Activated CD4-positive, alpha-beta T cell treated with anti-CD3 and anti-CD28 coated beads, Interleukin-2, amount 50 U/mL, for 48 hours (primary cell): ENCODE data around the gene SEC23IP.

Experiments
- DNase-seq, 2 experiments: peaks; one replicate each; pipeline ENCODE4 v3.0.0-alpha.2; 2020

SEC23IP gene

GRCh38 chr10:119942973-119943372 is 50.4 kb downstream of the SEC23IP start:
- no peak for DNase-seq

GRCh38 chr10:119945805-119946204 is 53.3 kb downstream of the SEC23IP start:
- no peak for DNase-seq

- DNase-seq: no peak
These were observed 54.8 kb downstream of the SEC23IP start for GRCh38 chr10:119947300-119947699.

- no peak for DNase-seq
These were observed 64.9 kb downstream of the SEC23IP start for GRCh38 chr10:119957451-119957850.

- no peak for DNase-seq
These were observed 70.3 kb downstream of the SEC23IP start for GRCh38 chr10:119962837-119963236.

GRCh38 chr10:119967066-119967465 is 74.5 kb downstream of the SEC23IP start:
- DNase-seq: no peak

- no peak for DNase-seq
These were observed 77.1 kb downstream of the SEC23IP start for GRCh38 chr10:119969609-119970008.

- no peak for DNase-seq
These were observed 77.6 kb downstream of the SEC23IP start for GRCh38 chr10:119970107-119970506.

GRCh38 chr10:119970963-119971362 is 78.4 kb downstream of the SEC23IP start:
- DNase-seq: no peak

GRCh38 chr10:119973281-119973680 is 80.8 kb downstream of the SEC23IP start:
- no peak for DNase-seq

- no peak for DNase-seq
These were observed 83.9 kb downstream of the SEC23IP start for GRCh38 chr10:119976421-119976820.

GRCh38 chr10:119980956-119981750 is 88.6 kb downstream of the SEC23IP start:
- DNase-seq: no peak

- DNase-seq: no peak
These were observed 89.3 kb downstream of the SEC23IP start for GRCh38 chr10:119981826-119982225.

- no peak for DNase-seq
These were observed 95.8 kb downstream of the SEC23IP start for GRCh38 chr10:119988333-119988732.

GRCh38 chr10:119989966-119990365 is 97.4 kb downstream of the SEC23IP start:
- no peak for DNase-seq

GRCh38 chr10:119991066-119991465 is 98.5 kb downstream of the SEC23IP start:
- DNase-seq: no peak

- DNase-seq: no peak
These were observed 99.3 kb downstream of the SEC23IP start for GRCh38 chr10:119991816-119992215.
